ENCODE results near the gene F11R.

DNA sequence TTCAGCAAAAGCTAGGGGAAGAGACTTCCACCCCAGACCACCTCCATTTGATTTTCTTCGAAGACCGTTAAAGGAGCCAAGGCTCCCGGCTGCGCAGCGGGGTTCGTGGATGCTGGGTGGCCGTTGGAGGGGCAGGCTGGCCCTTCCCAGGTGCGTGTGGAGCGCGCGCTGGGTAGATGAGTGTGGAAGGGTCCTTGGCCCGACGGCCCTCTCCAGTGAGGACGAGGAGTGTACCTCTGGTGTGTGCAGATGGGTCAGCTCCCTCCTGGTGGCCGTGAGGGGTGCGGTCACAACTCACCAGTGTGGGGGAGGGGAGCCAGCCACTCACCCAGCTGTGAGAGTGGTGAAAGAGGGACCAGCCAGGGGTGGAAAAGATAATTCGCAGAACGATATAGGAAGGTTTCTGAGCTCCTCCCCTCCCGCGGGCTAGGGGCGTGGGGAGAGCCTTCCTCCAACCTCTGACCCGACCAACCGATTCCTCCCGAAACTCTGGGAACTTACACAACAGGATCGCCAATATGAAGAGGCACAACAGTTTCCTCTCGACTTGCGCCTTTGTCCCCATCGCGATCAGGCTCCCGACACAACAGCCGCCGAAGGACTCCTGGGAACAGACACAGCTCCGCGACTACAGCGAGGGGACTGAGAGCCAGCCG lies at the start of gene F11R:
- TF ChIP-seq POLR2AphosphoS5 (IDR thresholded peaks at IDR 0.05; ENCODE audit: low read depth, low read length), result no peak
- no peak for TF ChIP-seq SIN3A (IDR thresholded peaks at IDR 0.05; ENCODE audit: borderline replicate concordance, insufficient read depth, low read length)
- no peak for TF ChIP-seq TAF1 (IDR thresholded peaks at IDR 0.05; ENCODE audit: borderline replicate concordance, insufficient read depth, low read length)
- TF ChIP-seq, protein P1, sequence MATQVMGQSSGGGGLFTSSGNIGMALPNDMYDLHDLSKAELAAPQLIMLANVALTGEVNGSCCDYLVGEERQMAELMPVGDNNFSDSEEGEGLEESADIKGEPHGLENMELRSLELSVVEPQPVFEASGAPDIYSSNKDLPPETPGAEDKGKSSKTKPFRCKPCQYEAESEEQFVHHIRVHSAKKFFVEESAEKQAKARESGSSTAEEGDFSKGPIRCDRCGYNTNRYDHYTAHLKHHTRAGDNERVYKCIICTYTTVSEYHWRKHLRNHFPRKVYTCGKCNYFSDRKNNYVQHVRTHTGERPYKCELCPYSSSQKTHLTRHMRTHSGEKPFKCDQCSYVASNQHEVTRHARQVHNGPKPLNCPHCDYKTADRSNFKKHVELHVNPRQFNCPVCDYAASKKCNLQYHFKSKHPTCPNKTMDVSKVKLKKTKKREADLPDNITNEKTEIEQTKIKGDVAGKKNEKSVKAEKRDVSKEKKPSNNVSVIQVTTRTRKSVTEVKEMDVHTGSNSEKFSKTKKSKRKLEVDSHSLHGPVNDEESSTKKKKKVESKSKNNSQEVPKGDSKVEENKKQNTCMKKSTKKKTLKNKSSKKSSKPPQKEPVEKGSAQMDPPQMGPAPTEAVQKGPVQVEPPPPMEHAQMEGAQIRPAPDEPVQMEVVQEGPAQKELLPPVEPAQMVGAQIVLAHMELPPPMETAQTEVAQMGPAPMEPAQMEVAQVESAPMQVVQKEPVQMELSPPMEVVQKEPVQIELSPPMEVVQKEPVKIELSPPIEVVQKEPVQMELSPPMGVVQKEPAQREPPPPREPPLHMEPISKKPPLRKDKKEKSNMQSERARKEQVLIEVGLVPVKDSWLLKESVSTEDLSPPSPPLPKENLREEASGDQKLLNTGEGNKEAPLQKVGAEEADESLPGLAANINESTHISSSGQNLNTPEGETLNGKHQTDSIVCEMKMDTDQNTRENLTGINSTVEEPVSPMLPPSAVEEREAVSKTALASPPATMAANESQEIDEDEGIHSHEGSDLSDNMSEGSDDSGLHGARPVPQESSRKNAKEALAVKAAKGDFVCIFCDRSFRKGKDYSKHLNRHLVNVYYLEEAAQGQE (IDR thresholded peaks at IDR 0.05; ENCODE audit: insufficient read depth in 1 of 2, low read depth in 2 of 2, low read length in 2 of 2), result no peak
- peak; percentile 57 for TF ChIP-seq FOXP2 (optimal IDR thresholded peaks at IDR 0.05; ENCODE audit: borderline replicate concordance, extremely low read depth, extremely low read length, insufficient read depth)

Data from PFSK-1 (cell line).